ENCODE measurements around the gene ABCA10. TPM values are rescaled to one million over a fixed set of nuclear protein-coding genes. Genes with fewer than 3 reads are reported as not detected.

ABCA10 gene
- total RNA-seq, 2 donors from 2014 or later: 1.3 to 2.1 TPM

GRCh38 chr17:69164206-69164605 lies 64.4 kb downstream of the ABCA10 start:
- no peaks in the 10 kb centered on the region for H3K27me3 ChIP-seq
- TF ChIP-seq CTCF (IDR thresholded peaks at IDR 0.05): no peak
- H3K9me3 ChIP-seq: no peaks in the 10 kb centered on the region
- no peak overlapping the region for H3K4me3 ChIP-seq
- DNase-seq (ENCODE audit: low spot score): no peak
- no peaks in the 10 kb centered on the region for H3K4me1 ChIP-seq
- H3K27ac ChIP-seq: no peak overlapping the region
- H3K36me3 ChIP-seq: no peaks in the 10 kb centered on the region

DNA sequence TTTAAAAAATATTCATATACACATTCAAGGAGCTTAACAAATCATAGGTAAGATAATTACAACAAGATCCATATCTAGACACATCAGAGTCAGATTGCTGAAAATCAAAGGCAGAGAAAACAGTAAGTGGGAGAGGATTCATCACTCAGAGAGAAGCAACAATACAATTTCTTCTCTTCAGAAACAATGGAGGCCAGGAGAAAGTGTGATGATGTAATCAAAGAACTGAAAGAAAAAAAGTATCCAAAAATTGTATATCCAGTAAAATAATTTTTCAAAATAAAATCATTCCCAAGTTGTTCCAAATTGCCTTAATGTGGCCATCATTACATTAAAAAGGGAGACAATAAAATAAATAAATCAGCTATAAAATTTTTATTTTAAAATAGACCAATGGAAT lies 69.2 kb downstream of the ABCA10 start:
- peaks cover 0 to 4% of the 10 kb centered on the region in 2 donors for H3K9me3 ChIP-seq
- no peak for TF ChIP-seq CTCF (IDR thresholded peaks at IDR 0.05)
- H3K36me3 ChIP-seq: no peaks in the 10 kb centered on the region
- no peaks in the 10 kb centered on the region for H3K27me3 ChIP-seq
- no peak for DNase-seq (ENCODE audit: low spot score)
- no peak overlapping the region for H3K27ac ChIP-seq
- no peak overlapping the region for H3K4me3 ChIP-seq
- no peaks in the 10 kb centered on the region for H3K4me1 ChIP-seq

GRCh38 chr17:69154267-69154666 lies 74.4 kb downstream of the ABCA10 start:
- DNase-seq (ENCODE audit: low spot score): no peak
- no peaks in the 10 kb centered on the region for H3K36me3 ChIP-seq
- TF ChIP-seq CTCF (IDR thresholded peaks at IDR 0.05): no peak
- no peaks in the 10 kb centered on the region for H3K27me3 ChIP-seq
- H3K27ac ChIP-seq: no peak overlapping the region
- H3K4me3 ChIP-seq: no peak overlapping the region
- peaks cover 0 to 4% of the 10 kb centered on the region in 2 donors for H3K9me3 ChIP-seq
- H3K4me1 ChIP-seq: no peaks in the 10 kb centered on the region

- DNase-seq (ENCODE audit: low spot score): no peak
- Histone ChIP-seq H3K36me3 (no peaks in the 10 kb centered on the region), H3K27ac (no peak overlapping the region), H3K27me3 (no peaks in the 10 kb centered on the region), H3K9me3 (no peaks in the 10 kb centered on the region), H3K4me3 (no peak overlapping the region), H3K4me1 (no peaks in the 10 kb centered on the region)
- no peak for TF ChIP-seq CTCF (IDR thresholded peaks at IDR 0.05)
Observed at GRCh38 chr17:69150333-69150732, 78.3 kb downstream of the ABCA10 start.

GRCh38 chr17:69147460-69147859 lies 81.2 kb downstream of the ABCA10 start:
- no peak for TF ChIP-seq CTCF (IDR thresholded peaks at IDR 0.05)
- Histone ChIP-seq H3K27ac (no peak overlapping the region), H3K9me3 (no peaks in the 10 kb centered on the region), H3K4me1 (no peaks in the 10 kb centered on the region), H3K36me3 (no peaks in the 10 kb centered on the region), H3K27me3 (no peaks in the 10 kb centered on the region), H3K4me3 (no peak overlapping the region)
- no peak for DNase-seq (ENCODE audit: low spot score)

All from right atrium auricular region (tissue), 2 donors.